GM12872 (cell line): ENCODE results near the gene ASB2.

Experiments used
- TF ChIP-seq, protein P1 (sequence below): IDR thresholded peaks from 3 replicates; pipeline ENCODE4 v1.5.1; 2011; ENCODE audit warnings: low read depth, mild to moderate bottlenecking, low read length, moderate library complexity; ENCODE audit not compliant: insufficient read depth

Gene ASB2

GRCh38 chr14:93959239-93960107 lies 16.9 kb downstream of the ASB2 start:
- TF ChIP-seq, protein P1, sequence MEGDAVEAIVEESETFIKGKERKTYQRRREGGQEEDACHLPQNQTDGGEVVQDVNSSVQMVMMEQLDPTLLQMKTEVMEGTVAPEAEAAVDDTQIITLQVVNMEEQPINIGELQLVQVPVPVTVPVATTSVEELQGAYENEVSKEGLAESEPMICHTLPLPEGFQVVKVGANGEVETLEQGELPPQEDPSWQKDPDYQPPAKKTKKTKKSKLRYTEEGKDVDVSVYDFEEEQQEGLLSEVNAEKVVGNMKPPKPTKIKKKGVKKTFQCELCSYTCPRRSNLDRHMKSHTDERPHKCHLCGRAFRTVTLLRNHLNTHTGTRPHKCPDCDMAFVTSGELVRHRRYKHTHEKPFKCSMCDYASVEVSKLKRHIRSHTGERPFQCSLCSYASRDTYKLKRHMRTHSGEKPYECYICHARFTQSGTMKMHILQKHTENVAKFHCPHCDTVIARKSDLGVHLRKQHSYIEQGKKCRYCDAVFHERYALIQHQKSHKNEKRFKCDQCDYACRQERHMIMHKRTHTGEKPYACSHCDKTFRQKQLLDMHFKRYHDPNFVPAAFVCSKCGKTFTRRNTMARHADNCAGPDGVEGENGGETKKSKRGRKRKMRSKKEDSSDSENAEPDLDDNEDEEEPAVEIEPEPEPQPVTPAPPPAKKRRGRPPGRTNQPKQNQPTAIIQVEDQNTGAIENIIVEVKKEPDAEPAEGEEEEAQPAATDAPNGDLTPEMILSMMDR, result no peak

DNA sequence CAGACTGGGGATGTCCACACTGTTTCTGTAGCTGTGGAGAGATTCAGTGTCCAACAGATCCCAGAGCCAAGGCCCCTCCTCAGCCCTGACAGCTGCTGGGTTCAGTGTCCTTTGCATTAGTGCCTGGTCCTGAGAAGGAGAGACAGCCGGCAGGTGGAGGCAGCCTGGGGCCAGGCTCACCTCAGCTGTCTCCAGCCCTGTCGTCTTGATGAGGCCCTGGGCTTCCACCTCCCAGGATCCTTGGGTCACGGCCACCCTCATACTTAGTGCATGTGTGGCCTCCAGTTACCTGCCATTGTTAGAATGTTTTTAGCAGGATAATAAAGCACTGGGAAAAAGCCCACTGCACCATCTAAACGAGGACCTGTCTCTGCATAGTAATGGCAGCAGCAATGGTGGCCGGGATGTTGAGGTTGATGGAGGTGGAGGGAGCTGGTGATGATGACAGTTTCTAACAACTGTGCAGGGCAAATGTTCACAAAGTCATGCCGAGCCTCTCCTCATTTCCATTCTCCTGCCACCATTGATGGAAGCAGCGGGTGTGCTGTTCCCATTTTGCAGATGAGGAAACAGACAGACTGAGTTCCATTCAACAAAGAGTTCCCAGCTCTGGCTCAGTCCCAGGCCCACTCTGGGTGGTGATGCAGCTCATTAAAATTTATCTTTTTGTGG lies 17.7 kb downstream of the ASB2 start:
- TF ChIP-seq, protein P1, result 0 out of 3 replicates have a peak, but pooled peaks have one; percentile 3

GRCh38 chr14:93957751-93958566 lies 18.4 kb downstream of the ASB2 start:
- TF ChIP-seq, protein P1, result no peak

- TF ChIP-seq, protein P1, result no peak
Observed at GRCh38 chr14:93957333-93957710, 19.0 kb downstream of the ASB2 start.

DNA sequence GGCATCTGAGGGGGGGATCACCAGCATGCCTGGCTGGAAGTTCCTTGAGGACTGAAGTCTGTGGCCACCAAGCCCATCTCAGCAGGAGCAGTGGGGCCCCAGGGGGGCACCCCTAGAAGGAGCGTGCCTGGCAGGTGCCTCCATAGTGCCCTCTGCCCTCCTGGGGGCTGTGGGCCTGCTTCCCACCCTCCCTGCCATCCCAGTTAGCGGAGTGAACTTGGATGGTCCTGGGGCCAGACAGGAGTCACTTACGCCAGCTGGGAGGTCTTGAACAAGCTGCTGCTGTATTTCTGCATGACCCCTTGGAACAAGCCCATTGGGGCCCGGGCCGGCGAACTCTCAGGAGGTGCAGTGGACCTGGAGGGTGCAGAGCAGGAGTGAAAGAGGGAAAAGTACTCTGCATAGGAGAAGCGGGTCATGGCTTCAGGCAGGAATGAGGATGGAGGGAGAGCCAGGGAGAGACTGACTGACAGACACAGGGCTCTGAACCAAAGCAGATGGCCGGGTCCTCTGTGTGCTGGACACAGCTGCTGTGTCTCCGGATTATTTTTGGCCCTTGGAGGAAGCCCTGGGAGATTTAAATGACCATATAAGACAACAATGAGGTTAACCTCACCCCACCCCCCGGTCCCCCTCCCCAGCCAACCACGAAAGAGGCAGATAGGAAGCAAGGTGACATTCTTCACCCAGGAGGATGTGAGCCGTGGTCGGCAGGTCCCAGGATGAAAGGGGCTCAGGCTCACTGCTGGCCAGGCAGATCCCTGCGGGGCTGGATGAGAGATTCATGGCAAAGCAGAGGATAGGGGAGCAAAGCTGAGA lies 19.6 kb downstream of the ASB2 start:
- TF ChIP-seq, protein P1, result no peak

DNA sequence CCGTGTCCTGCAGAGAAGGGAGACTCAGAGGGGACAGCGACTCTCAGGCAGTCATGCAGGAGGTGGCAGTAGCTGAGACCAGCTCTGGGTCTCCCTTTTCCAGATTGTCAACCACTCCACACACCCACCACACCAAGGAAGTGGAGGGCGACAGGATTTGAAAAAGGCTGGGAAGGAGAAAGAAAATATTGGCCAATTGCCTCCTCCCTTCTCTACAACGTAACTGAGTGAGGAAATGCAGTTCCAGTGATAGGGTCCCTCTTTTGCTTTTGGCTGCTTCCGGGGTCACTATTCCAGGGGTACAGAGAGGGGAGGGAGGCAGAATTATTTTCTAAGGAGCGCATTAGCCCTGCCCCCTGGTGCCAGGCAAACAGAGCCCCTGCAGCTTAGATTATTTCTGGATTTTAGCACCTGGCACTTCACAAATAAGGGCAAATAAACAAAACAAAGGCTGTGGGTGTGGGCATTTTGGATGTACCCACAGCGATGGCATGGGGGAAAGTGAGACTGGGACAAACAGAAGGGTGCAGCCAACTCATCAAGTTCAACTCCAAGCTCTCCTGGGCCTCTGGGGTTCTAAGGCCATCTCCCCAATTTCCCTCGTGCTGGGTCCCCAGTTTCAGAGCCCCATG lies 20.4 kb downstream of the ASB2 start:
- TF ChIP-seq, protein P1, result no peak
